ENCODE measurements around the gene TRIM38. TPM values are rescaled to one million over a fixed set of nuclear protein-coding genes. Genes with fewer than 3 reads are reported as not detected.
A peak's percentile ranks its signal among the peaks of the same experiment; 100 is the strongest.

The TRIM38 gene
- total and polyA plus RNA-seq, 2 of the 13 experiments (the other 11 are each of a cell fraction or from before 2014, with no cell fraction given), result 2.5 to 3.1 TPM

GRCh38 chr6:25962149-25963127, at the start of gene TRIM38 (continued):
- peak; percentile 42; the same call in 1 of the 2 replicates for TF ChIP-seq NAIF1 (CRISPR knock-in tag; IDR thresholded peaks at IDR 0.05; ENCODE audit: borderline replicate concordance)
- 0 out of 2 replicates have a peak, but pooled peaks have one; percentile 24 for TF ChIP-seq FOXA3 (CRISPR knock-in tag; IDR thresholded peaks at IDR 0.05)
- no peak for TF ChIP-seq FOXK2 (IDR thresholded peaks at IDR 0.05)
- TF ChIP-seq, protein P1, sequence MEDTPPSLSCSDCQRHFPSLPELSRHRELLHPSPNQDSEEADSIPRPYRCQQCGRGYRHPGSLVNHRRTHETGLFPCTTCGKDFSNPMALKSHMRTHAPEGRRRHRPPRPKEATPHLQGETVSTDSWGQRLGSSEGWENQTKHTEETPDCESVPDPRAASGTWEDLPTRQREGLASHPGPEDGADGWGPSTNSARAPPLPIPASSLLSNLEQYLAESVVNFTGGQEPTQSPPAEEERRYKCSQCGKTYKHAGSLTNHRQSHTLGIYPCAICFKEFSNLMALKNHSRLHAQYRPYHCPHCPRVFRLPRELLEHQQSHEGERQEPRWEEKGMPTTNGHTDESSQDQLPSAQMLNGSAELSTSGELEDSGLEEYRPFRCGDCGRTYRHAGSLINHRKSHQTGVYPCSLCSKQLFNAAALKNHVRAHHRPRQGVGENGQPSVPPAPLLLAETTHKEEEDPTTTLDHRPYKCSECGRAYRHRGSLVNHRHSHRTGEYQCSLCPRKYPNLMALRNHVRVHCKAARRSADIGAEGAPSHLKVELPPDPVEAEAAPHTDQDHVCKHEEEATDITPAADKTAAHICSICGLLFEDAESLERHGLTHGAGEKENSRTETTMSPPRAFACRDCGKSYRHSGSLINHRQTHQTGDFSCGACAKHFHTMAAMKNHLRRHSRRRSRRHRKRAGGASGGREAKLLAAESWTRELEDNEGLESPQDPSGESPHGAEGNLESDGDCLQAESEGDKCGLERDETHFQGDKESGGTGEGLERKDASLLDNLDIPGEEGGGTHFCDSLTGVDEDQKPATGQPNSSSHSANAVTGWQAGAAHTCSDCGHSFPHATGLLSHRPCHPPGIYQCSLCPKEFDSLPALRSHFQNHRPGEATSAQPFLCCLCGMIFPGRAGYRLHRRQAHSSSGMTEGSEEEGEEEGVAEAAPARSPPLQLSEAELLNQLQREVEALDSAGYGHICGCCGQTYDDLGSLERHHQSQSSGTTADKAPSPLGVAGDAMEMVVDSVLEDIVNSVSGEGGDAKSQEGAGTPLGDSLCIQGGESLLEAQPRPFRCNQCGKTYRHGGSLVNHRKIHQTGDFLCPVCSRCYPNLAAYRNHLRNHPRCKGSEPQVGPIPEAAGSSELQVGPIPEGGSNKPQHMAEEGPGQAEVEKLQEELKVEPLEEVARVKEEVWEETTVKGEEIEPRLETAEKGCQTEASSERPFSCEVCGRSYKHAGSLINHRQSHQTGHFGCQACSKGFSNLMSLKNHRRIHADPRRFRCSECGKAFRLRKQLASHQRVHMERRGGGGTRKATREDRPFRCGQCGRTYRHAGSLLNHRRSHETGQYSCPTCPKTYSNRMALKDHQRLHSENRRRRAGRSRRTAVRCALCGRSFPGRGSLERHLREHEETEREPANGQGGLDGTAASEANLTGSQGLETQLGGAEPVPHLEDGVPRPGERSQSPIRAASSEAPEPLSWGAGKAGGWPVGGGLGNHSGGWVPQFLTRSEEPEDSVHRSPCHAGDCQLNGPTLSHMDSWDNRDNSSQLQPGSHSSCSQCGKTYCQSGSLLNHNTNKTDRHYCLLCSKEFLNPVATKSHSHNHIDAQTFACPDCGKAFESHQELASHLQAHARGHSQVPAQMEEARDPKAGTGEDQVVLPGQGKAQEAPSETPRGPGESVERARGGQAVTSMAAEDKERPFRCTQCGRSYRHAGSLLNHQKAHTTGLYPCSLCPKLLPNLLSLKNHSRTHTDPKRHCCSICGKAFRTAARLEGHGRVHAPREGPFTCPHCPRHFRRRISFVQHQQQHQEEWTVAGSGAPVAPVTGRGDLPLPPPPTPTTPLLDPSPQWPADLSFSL (CRISPR knock-in tag; IDR thresholded peaks at IDR 0.05), result no peak
- peak; percentile 23; the same call in 1 of the 2 replicates for TF ChIP-seq DNMT3B (CRISPR knock-in tag; conservative IDR thresholded peaks at IDR 0.05)
- TF ChIP-seq, protein P2, sequence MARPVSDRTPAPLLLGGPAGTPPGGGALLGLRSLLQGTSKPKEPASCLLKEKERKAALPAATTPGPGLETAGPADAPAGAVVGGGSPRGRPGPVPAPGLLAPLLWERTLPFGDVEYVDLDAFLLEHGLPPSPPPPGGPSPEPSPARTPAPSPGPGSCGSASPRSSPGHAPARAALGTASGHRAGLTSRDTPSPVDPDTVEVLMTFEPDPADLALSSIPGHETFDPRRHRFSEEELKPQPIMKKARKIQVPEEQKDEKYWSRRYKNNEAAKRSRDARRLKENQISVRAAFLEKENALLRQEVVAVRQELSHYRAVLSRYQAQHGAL (CRISPR knock-in tag; IDR thresholded peaks at IDR 0.05; ENCODE audit: not compliant biosample characterization), result no peak
- TF ChIP-seq RFXAP (CRISPR knock-in tag; IDR thresholded peaks at IDR 0.05; ENCODE audit: borderline replicate concordance), result no peak
- no peak for TF ChIP-seq PLSCR1 (CRISPR knock-in tag; IDR thresholded peaks at IDR 0.05; ENCODE audit: borderline replicate concordance)
- peak; percentile 69 for TF ChIP-seq DRAP1 (CRISPR knock-in tag; IDR thresholded peaks at IDR 0.05)
- TF ChIP-seq FOXM1 (CRISPR knock-in tag; IDR thresholded peaks at IDR 0.05), result no peak
- TF ChIP-seq ATF1 (CRISPR knock-in tag; IDR thresholded peaks at IDR 0.05), result no peak; the same call in 1 of the 2 replicates
- 0 out of 2 replicates have a peak, but pooled peaks have one; percentile 29 for TF ChIP-seq ZKSCAN8 (CRISPR knock-in tag; IDR thresholded peaks at IDR 0.05; ENCODE audit: borderline replicate concordance)
- TF ChIP-seq ARID4A (CRISPR knock-in tag; IDR thresholded peaks at IDR 0.05; ENCODE audit: borderline replicate concordance), result peak; percentile 56; the same call in 1 of the 2 replicates
